SK-N-SH (cell line): Measurements from ENCODE around the gene FGD4. TPM values are rescaled to one million over a fixed set of nuclear protein-coding genes. Genes with fewer than 3 reads are reported as not detected.

Source experiments
- CTCF ChIA-PET: fragments of 300-600, 350-600 bp; formaldehyde crosslinking; extraction: SDS; loops from one replicate; lab custom pipeline; 2021; lab: Yijun Ruan, JAX
- POLR2A ChIA-PET: fragments of 350-600 bp; sonication (Branson Sonifier 250); formaldehyde crosslinking; extraction: SDS; loops from one replicate; lab custom pipeline; 2020; ENCODE audit warnings: antibody characterized with exemption, inconsistent platforms; lab: Yijun Ruan, JAX
- DNase-seq: peaks from one replicate; pipeline ENCODE4 v3.0.0; 2012
- H2AFZ ChIP-seq: fragments of 200-600 bp; sonication (generic); 2 replicates; pipeline ENCODE4 v1.8.1; 2016; ENCODE audit warnings: antibody characterized with exemption, mild to moderate bottlenecking, low read depth
- H3F3A ChIP-seq: fragments of 200-600 bp; sonication (generic); replicated peaks from 2 replicates; pipeline ENCODE3; 2016; ENCODE audit warnings: antibody characterized with exemption, mild to moderate bottlenecking; ENCODE audit not compliant: insufficient read depth
- H3K27ac ChIP-seq, 2 experiments: fragments of 200-500 bp in 1 of 2; fragments of 200-600 bp in 1 of 2; sonication (Bioruptor generic) in 1 of 2; sonication (generic), shearing (Covaris generic) in 1 of 2; 2 replicates each; pipeline versions ENCODE4 v1.5.1 to v1.6.1; 2014 to 2016; ENCODE audit warnings: low read depth in 2 of 2, inconsistent platforms in 1 of 2, low read length in 1 of 2, mild to moderate bottlenecking in 1 of 2, mixed read lengths in 1 of 2
- H3K27me3 ChIP-seq: fragments of 200-600 bp; sonication (generic), shearing (Covaris generic); 2 replicates; pipeline ENCODE4 v1.6.1; 2016; ENCODE audit warnings: mixed run types; ENCODE audit not compliant: insufficient read depth
- H3K36me3 ChIP-seq, 2 experiments: fragments of 200-500 bp in 1 of 2; fragments of 200-600 bp in 1 of 2; sonication (Bioruptor generic) in 1 of 2; sonication (generic) in 1 of 2; replicated peaks in 1 of 2; 2 replicates each; pipeline versions ENCODE3 to v1.5.1; 2014 to 2016; ENCODE audit warnings: low read length in 1 of 2, mild to moderate bottlenecking in 1 of 2; ENCODE audit not compliant: insufficient read depth in 2 of 2, control insufficient read depth in 1 of 2
- H3K4me1 ChIP-seq, 2 experiments: fragments of 200-500 bp in 1 of 2; fragments of 200-600 bp in 1 of 2; sonication (Bioruptor generic) in 1 of 2; sonication (generic), shearing (Covaris generic) in 1 of 2; 2 replicates each; pipeline versions ENCODE4 v1.5.1 to v1.6.1; 2014 to 2016; ENCODE audit warnings: low read depth in 1 of 2, low read length in 1 of 2, mixed run types in 1 of 2; ENCODE audit not compliant: insufficient read depth in 2 of 2, control insufficient read depth in 1 of 2
- H3K4me2 ChIP-seq: fragments of 200-600 bp; sonication (generic), shearing (Covaris generic); 2 replicates; pipeline ENCODE4 v1.6.1; 2017; ENCODE audit warnings: mixed run types
- H3K4me3 ChIP-seq, 2 experiments: fragments of 200-500 bp in 1 of 2; fragments of 200-600 bp in 1 of 2; sonication (Bioruptor generic) in 1 of 2; sonication (generic), shearing (Covaris generic) in 1 of 2; 2 replicates each; pipeline versions ENCODE4 v1.5.1 to v1.8.1; 2014 to 2016; ENCODE audit warnings: low read depth in 2 of 2, inconsistent platforms in 1 of 2, low read length in 1 of 2, mild to moderate bottlenecking in 1 of 2, mixed read lengths in 1 of 2, moderate library complexity in 1 of 2
- H3K79me2 ChIP-seq: fragments of 200-600 bp; sonication (generic); 2 replicates; pipeline ENCODE4 v1.8.1; 2017; ENCODE audit warnings: mild to moderate bottlenecking; ENCODE audit not compliant: insufficient read depth
- H3K9ac ChIP-seq: fragments of 200-600 bp; sonication (generic); 2 replicates; pipeline ENCODE4 v1.6.1; 2017; ENCODE audit warnings: mixed run types
- H3K9me2 ChIP-seq: fragments of 200-600 bp; sonication (generic); 2 replicates; pipeline ENCODE4 v1.6.1; 2017; ENCODE audit warnings: mixed run types
- H3K9me3 ChIP-seq: fragments of 200-600 bp; sonication (generic); 2 replicates; pipeline ENCODE4 v1.6.1; 2017; ENCODE audit warnings: mixed run types, mild to moderate bottlenecking, moderate library complexity
- H4K20me1 ChIP-seq: fragments of 200-600 bp; sonication (generic); 2 replicates; pipeline ENCODE4 v1.6.1; 2017; ENCODE audit warnings: mild to moderate bottlenecking, mixed run types; ENCODE audit not compliant: insufficient read depth
- CTCF ChIP-seq: fragments of 200-600 bp; sonication (generic); IDR thresholded peaks from 2 replicates; pipeline ENCODE4 v1.6.1; 2017; ENCODE audit warnings: antibody characterized with exemption, mild to moderate bottlenecking, moderate library complexity
- ELF1 ChIP-seq: IDR thresholded peaks from 2 replicates; pipeline ENCODE4 v1.4.0; 2012
- FOSL2 ChIP-seq: IDR thresholded peaks from 2 replicates; pipeline ENCODE4 v1.4.0; 2012; ENCODE audit warnings: low read depth, mild to moderate bottlenecking, moderate library complexity, borderline replicate concordance
- FOXM1 ChIP-seq: IDR thresholded peaks from 2 replicates; pipeline ENCODE4 v1.4.0; 2012; ENCODE audit warnings: low read depth, mild to moderate bottlenecking
- IRF3 ChIP-seq: fragments of 150-350 bp; IDR thresholded peaks from 2 replicates; pipeline ENCODE4 v1.6.1; 2016; ENCODE audit warnings: mild to moderate bottlenecking, low read depth, low read length
- MAX ChIP-seq: IDR thresholded peaks from 2 replicates; pipeline ENCODE4 v1.4.0; 2012; ENCODE audit warnings: low read depth
- NFIC ChIP-seq: IDR thresholded peaks from 2 replicates; pipeline ENCODE4 v1.4.0; 2012; ENCODE audit warnings: borderline replicate concordance
- NRF1 ChIP-seq: IDR thresholded peaks from 2 replicates; pipeline ENCODE4 v1.6.1; 2012; ENCODE audit warnings: low read depth, mild to moderate bottlenecking, low read length
- RAD21 ChIP-seq: IDR thresholded peaks from 2 replicates; pipeline ENCODE4 v1.6.1; 2012; ENCODE audit warnings: mild to moderate bottlenecking, low read length
- RCOR1 ChIP-seq: fragments of 150-350 bp; IDR thresholded peaks from 2 replicates; pipeline ENCODE4 v1.6.1; 2017; ENCODE audit warnings: antibody characterized with exemption, low read length
- RFX5 ChIP-seq: IDR thresholded peaks from 2 replicates; pipeline ENCODE4 v1.6.1; 2012; ENCODE audit warnings: mild to moderate bottlenecking, improper control_type of control experiment, low read length
- RXRA ChIP-seq: IDR thresholded peaks from 2 replicates; pipeline ENCODE4 v1.4.0; 2012; ENCODE audit warnings: low read depth, mild to moderate bottlenecking, borderline replicate concordance
- SIN3A ChIP-seq: IDR thresholded peaks from 2 replicates; pipeline ENCODE4 v1.6.1; 2012; ENCODE audit warnings: low read depth, mild to moderate bottlenecking, low read length, moderate library complexity, borderline replicate concordance
- TAF1 ChIP-seq: IDR thresholded peaks from 2 replicates; pipeline ENCODE4 v1.6.1; 2012; ENCODE audit warnings: low read depth, mild to moderate bottlenecking, low read length, moderate library complexity, borderline replicate concordance
- TCF12 ChIP-seq: IDR thresholded peaks from 2 replicates; pipeline ENCODE4 v1.4.0; 2012
- USF1 ChIP-seq: IDR thresholded peaks from 2 replicates; pipeline ENCODE4 v1.4.0; 2012; ENCODE audit warnings: low read depth, borderline replicate concordance
- USF2 ChIP-seq: fragments of 150-350 bp; IDR thresholded peaks from 2 replicates; pipeline ENCODE4 v1.6.1; 2017; ENCODE audit warnings: antibody characterized with exemption, low read length, low read depth, borderline replicate concordance
- ZBTB33 ChIP-seq: IDR thresholded peaks from 2 replicates; pipeline ENCODE4 v1.4.0; 2012; ENCODE audit warnings: low read depth, borderline replicate concordance
- WGBS: methylation state at CpG from one replicate; pipeline ENCODE4 v1.1.6; 2017; ENCODE audit warnings: low lambda C conversion rate; 5-methylcytosine and 5-hydroxymethylcytosine counted together
- polyA plus RNA-seq, 3 experiments: library from polyadenylated mRNA; depleted of rRNA; stranded (reverse); fragments of >200 nt; gene quantifications; 2 replicates each; pipeline ENCODE4 v1.2.3, GENCODE V29; 2012

FGD4 gene
- polyA plus RNA-seq, 1 of the 3 experiments (the other 2 are of a cell fraction), result 0.26 TPM

- Histone ChIP-seq H3K9me3 (no peaks in the 10 kb centered on the region), H3K36me3 (no peaks in the 10 kb centered on the region), H3K9me2 (no peaks in the 10 kb centered on the region), H2AFZ (no peak overlapping the region), H3K9ac (no peak overlapping the region), H3K79me2 (peaks cover 23% of the 10 kb centered on the region; the same call in 1 of the 2 replicates), H3K4me3 (no peak overlapping the region), H3K4me2 (no peak overlapping the region), H3K4me1 (peaks cover 0 to 14% of the 10 kb centered on the region in 2 experiments; a peak in 2 of 4 replicates), H3K27me3 (no peaks in the 10 kb centered on the region), H4K20me1 (no peaks in the 10 kb centered on the region), H3F3A (no peaks in the 10 kb centered on the region), H3K27ac (no peak overlapping the region)
- ChIA-PET POLR2A (no interaction called here), CTCF (interaction anchor here (0.7 to 1.2 kb wide), 2 partner anchors 10 to 16 kb away, joined by 3 to 4 read pairs; no protein-coding TSS in a partner anchor)
- TF ChIP-seq MAX (no peak), USF2 (no peak), NFIC (no peak), TCF12 (no peak), FOXM1 (no peak), USF1 (no peak), SIN3A (no peak), IRF3 (no peak), ZBTB33 (no peak), NRF1 (no peak), RAD21 (no peak), RCOR1 (no peak), RFX5 (no peak), CTCF (no peak), RXRA (no peak), FOSL2 (no peak), ELF1 (no peak), TAF1 (no peak)
- no peak for DNase-seq
- WGBS, result 78% methylated on average over 2 of the region's 2 CpGs
Observed at GRCh38 chr12:32544893-32545292, 145.5 kb downstream of the FGD4 start.
